ENCODE results near the gene EVA1C. TPM values are rescaled to one million over a fixed set of nuclear protein-coding genes. Genes with fewer than 3 reads are reported as not detected.

Gene EVA1C
- total and polyA plus RNA-seq, 4 donors = 40.9 to 105 (median 60.6) TPM

DNA sequence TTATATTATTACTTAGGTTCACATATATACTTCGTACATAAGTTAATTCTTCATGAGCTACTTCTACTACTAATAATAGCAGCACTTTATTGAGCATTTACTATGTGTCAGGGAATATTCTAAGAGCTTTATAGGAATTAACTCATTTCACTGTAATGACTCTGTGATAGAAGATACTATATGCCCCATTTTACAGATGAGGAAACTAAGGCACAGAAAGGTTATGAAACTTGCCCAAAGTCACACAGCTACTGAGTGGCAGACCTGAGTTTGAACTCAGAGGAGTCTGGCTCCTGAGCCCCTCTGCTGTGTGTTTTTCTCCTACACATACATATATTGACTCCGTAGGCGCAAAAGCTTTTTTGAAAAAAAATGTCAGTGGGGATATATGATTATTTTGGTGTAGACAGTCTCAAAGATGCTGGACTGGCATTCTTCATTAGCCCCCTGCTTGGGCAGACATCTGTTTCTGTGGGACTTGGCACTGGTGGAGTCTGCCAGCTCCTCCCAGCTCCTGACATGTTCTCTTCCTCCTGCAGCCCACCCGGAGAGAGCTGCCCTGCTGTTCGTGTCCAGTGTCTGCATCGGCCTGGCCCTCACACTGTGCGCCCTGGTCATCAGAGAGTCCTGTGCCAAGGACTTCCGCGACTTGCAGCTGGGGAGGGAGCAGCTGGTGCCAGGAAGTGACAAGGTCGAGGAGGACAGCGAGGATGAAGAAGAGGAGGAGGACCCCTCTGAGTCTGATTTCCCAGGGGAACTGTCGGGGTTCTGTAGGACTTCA is 102.0 kb downstream of the EVA1C start:
- Histone ChIP-seq H3K4me1 (ENCODE audit: control insufficient read depth in 1 of 2, insufficient read depth in 2 of 2, low read length in 2 of 2) (no peaks in the 10 kb centered on the region), H3K9me3 (ENCODE audit: control insufficient read depth, low read length) (no peaks in the 10 kb centered on the region), H3K27me3 (ENCODE audit: control insufficient read depth in 1 of 2, insufficient read depth in 2 of 2, low read length in 1 of 2) (no peaks in the 10 kb centered on the region), H3K36me3 (ENCODE audit: control insufficient read depth in 1 of 2, insufficient read depth in 2 of 2, low read length in 1 of 2) (no peaks in the 10 kb centered on the region), H3K4me3 (ENCODE audit: low read length in 2 of 2) (no peak overlapping the region), H3K27ac (ENCODE audit: low read depth in 1 of 2, low read length in 2 of 2) (no peak overlapping the region)
- DNase-seq = peak in 1 of 2 donors; percentile 65
- no peak for ATAC-seq (ENCODE audit: low FRiP score)
- WGBS, 2 donors = 74 to 76% methylated on average over 12 of the region's 12 CpGs
- intact Hi-C loops (cut with DNase I) = no loop called here

DNA sequence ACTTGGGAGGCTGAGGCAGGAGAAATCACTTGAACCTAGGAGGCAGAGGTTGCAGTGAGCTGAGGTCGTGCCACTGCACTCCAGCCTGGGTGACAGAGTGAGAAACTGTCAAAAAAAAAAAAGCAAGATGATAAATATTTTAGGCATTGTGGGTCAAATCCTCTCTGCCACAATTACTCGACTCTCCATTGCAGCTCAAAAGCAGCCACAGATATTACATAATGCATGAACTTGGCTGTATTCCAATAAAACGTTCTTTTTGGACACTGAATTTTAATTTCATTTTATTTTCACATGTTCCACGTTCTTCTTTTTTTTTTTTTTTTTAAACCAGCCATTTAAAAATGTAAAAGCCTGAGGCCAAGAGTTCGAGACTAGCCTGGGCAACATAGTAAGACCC is 103.4 kb downstream of the EVA1C start:
- Histone ChIP-seq H3K36me3 (ENCODE audit: control insufficient read depth in 1 of 2, insufficient read depth in 2 of 2, low read length in 1 of 2) (no peaks in the 10 kb centered on the region), H3K27me3 (ENCODE audit: control insufficient read depth in 1 of 2, insufficient read depth in 2 of 2, low read length in 1 of 2) (no peaks in the 10 kb centered on the region), H3K4me3 (ENCODE audit: low read length in 2 of 2) (no peak overlapping the region), H3K9me3 (ENCODE audit: control insufficient read depth, low read length) (no peaks in the 10 kb centered on the region), H3K4me1 (ENCODE audit: control insufficient read depth in 1 of 2, insufficient read depth in 2 of 2, low read length in 2 of 2) (no peaks in the 10 kb centered on the region), H3K27ac (ENCODE audit: low read depth in 1 of 2, low read length in 2 of 2) (no peak overlapping the region)
- 22 to 28% methylated on average over 5 of the region's 5 CpGs for WGBS, 2 donors
- intact Hi-C loops (cut with DNase I) = no loop called here
- DNase-seq = no peak
- ATAC-seq (ENCODE audit: low FRiP score) = no peak

DNA sequence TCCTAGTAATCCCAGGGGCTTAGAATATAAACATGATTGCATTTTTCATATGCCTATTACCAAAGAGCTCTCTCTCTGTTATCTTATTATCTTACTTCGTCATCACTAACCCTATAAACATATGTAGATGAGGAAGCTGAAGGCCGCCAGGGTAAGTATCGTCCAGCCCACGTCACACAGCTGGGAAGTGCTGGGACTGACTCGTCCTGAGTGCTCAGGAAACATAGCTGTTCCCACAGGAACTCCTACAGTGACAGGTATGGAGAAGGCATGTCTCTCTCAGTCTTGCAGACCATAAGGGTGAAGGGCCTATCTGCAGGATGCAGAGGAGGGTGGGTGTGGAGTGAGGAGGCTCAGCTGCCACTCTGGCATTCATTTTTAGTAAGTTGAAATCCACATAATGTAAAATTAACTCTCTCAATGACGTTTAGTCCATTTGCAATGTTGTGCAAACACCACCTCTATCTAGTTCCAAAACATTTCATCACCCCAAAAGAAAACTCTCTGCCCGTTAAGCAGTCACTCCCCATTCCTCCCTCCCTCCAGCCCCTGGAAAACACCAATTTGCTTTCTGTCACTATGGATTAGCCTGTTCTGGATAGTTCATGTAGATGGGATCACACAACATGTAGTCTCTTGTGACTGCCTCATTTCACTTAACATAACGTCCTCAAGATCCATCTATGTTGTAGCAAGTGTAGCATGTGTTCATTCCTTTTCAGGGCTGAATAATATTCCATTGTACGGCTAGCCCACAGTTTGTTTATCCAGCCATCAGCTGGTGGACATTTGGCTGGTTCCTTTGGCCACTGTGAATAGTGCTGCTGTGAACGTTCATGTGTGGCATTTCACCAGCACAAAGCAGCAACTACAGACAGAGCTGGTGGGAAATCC is 104.5 kb downstream of the EVA1C start:
- no peaks in the 10 kb centered on the region for H3K4me1 ChIP-seq (ENCODE audit: control insufficient read depth in 1 of 2, insufficient read depth in 2 of 2, low read length in 2 of 2)
- H3K4me3 ChIP-seq (ENCODE audit: low read length in 2 of 2) = no peak overlapping the region
- DNase-seq (no peak), ATAC-seq (ENCODE audit: low FRiP score) (no peak)
- no peaks in the 10 kb centered on the region for H3K9me3 ChIP-seq (ENCODE audit: control insufficient read depth, low read length)
- H3K27ac ChIP-seq (ENCODE audit: low read depth in 1 of 2, low read length in 2 of 2) = no peak overlapping the region
- no peaks in the 10 kb centered on the region for H3K27me3 ChIP-seq (ENCODE audit: control insufficient read depth in 1 of 2, insufficient read depth in 2 of 2, low read length in 1 of 2)
- intact Hi-C loops (cut with DNase I) = no loop called here
- H3K36me3 ChIP-seq (ENCODE audit: control insufficient read depth in 1 of 2, insufficient read depth in 2 of 2, low read length in 1 of 2) = no peaks in the 10 kb centered on the region
- 65 to 70% methylated on average over 10 of the region's 10 CpGs for WGBS, 2 donors

DNA sequence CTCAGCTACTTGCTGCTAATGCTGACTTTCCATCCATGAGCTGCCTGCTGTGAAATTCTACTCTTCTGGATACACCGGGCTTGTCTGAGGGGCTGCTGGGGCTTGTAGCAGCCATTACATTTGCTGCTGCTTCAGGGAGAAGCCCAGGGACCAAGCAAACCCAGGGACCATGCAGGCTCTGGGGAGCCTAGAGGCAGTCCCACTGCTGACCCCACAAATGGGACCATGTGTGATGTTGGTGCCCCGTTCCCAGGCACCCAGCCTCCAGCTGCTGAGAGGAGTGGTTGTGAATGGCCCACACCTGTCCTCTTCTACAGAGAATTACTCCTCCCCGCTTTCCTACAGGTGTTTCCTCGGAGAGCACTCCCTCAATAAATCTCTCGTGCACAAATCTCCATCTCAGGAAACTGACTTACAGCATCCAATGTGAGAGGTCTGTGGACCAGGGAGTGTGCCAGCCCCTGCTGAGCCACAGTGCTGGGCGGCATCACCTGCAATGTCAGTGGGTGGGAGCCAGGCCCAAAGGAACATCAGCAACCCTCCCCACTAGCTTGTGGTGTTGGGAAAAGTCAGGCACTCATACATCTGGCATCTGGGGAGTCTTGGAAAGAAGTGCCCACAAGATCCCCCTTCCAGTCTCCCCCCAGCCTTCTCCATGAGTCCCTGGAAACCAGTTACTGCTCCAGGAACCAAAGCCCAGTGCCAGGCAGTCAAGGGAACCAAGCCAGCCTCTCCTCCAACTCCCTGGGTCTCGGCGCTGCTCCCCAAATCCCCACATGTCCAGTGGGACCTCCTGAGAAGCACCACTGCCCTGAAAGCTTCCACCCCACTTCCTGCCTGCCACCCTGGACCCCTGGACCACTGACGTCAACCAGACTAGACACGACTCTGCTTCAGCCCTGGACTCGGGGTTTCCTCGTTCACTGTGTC is 107.7 kb downstream of the EVA1C start:
- intact Hi-C loops (cut with DNase I) = no loop called here
- DNase-seq = no peak
- Histone ChIP-seq H3K36me3 (ENCODE audit: control insufficient read depth in 1 of 2, insufficient read depth in 2 of 2, low read length in 1 of 2) (no peaks in the 10 kb centered on the region), H3K27ac (ENCODE audit: low read depth in 1 of 2, low read length in 2 of 2) (peak overlapping the region in 1 of 2 donors; percentile 13), H3K9me3 (ENCODE audit: control insufficient read depth, low read length) (no peaks in the 10 kb centered on the region), H3K4me3 (ENCODE audit: low read length in 2 of 2) (no peak overlapping the region), H3K4me1 (ENCODE audit: control insufficient read depth in 1 of 2, insufficient read depth in 2 of 2, low read length in 2 of 2) (no peaks in the 10 kb centered on the region), H3K27me3 (ENCODE audit: control insufficient read depth in 1 of 2, insufficient read depth in 2 of 2, low read length in 1 of 2) (no peaks in the 10 kb centered on the region)
- 82% methylated on average over 12 of the region's 12 CpGs for WGBS, 2 donors
- no peak for ATAC-seq (ENCODE audit: low FRiP score)

DNA sequence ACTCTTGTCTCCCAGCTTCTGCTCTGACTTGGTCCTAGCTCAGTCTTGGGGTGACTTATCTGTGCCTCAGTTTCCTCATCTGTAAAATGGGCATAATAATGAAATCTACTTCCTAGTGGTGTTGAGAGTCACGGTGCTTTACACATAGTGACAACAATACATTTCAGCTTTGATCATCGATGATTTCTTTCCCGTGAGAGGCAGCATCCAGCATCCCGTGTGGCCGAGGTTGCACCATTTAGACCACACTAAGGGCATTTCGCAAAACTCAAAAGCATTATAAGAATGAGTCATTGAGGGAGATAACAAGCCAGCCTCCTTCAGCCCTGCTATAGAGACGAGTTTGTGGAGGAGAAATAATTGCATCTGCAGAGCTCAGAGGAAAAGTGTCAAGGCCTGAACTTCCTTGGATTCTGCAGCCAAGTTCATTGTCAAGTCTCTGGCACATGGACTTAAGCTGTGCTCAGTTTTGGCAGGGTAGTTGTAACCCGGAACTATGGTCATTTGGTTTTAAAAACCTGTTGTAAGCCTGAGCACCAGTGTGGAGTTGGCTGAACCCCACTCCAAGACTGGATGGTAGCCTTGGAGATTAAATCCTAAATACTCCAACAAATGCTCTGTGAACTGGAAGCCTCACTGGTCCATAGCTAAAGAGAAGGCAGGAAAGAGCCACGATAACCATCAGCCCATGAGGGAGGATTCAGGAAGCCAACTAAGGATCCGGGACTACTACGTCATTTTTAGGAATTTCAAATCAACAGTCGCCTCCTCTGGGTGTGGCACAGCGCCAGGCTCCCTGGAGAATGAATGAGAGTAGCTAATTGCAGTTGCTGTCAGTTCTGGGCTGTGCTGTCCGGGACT is 108.6 kb downstream of the EVA1C start:
- H3K27me3 ChIP-seq (ENCODE audit: control insufficient read depth in 1 of 2, insufficient read depth in 2 of 2, low read length in 1 of 2) = no peaks in the 10 kb centered on the region
- intact Hi-C loops (cut with DNase I) = no loop called here
- H3K4me1 ChIP-seq (ENCODE audit: control insufficient read depth in 1 of 2, insufficient read depth in 2 of 2, low read length in 2 of 2) = no peaks in the 10 kb centered on the region
- H3K27ac ChIP-seq (ENCODE audit: low read depth in 1 of 2, low read length in 2 of 2) = peak overlapping the region in 1 of 2 donors; percentile 13
- peak; percentile 90 to 94 for DNase-seq
- 21 to 29% methylated on average over 14 of the region's 14 CpGs for WGBS, 2 donors
- peak; percentile 78 for ATAC-seq (ENCODE audit: low FRiP score)
- no peak overlapping the region for H3K4me3 ChIP-seq (ENCODE audit: low read length in 2 of 2)
- H3K9me3 ChIP-seq (ENCODE audit: control insufficient read depth, low read length) = no peaks in the 10 kb centered on the region
- H3K36me3 ChIP-seq (ENCODE audit: control insufficient read depth in 1 of 2, insufficient read depth in 2 of 2, low read length in 1 of 2) = no peaks in the 10 kb centered on the region

DNA sequence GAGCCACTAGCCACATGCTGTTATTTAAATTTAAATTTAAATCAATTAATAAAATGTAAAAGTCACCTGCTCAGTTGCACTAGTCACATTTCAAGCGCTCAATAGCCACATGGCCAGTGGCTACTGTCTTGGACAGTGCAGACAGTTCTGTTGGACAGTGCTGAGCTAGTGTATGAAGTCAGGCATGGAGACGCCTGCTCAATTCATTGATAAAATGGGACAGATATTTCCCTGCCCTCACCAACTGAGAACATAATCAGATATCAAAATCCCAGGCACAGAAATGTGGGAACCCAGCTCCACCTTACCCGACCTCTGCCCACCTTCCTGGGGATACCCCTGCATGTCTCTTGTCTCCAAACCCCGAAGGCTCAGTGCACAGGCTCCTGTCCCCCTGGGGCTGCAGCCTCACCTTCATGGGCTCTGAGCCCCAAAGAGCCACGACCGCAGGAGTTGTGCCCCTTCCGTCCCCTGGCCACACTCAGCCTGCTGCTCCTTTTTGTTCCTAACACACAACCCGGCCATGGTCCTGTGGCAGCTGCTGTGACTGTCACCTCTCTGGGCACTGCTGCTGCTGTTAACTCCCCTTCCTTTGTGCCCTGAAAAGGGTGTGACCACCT is 109.3 kb downstream of the EVA1C start:
- Histone ChIP-seq H3K9me3 (ENCODE audit: control insufficient read depth, low read length) (no peaks in the 10 kb centered on the region), H3K36me3 (ENCODE audit: control insufficient read depth in 1 of 2, insufficient read depth in 2 of 2, low read length in 1 of 2) (no peaks in the 10 kb centered on the region), H3K27ac (ENCODE audit: low read depth in 1 of 2, low read length in 2 of 2) (no peak overlapping the region), H3K4me1 (ENCODE audit: control insufficient read depth in 1 of 2, insufficient read depth in 2 of 2, low read length in 2 of 2) (no peaks in the 10 kb centered on the region), H3K27me3 (ENCODE audit: control insufficient read depth in 1 of 2, insufficient read depth in 2 of 2, low read length in 1 of 2) (no peaks in the 10 kb centered on the region), H3K4me3 (ENCODE audit: low read length in 2 of 2) (no peak overlapping the region)
- WGBS, 2 donors = 73 to 74% methylated on average over 8 of the region's 8 CpGs
- peak; percentile 36 for ATAC-seq (ENCODE audit: low FRiP score)
- intact Hi-C loops (cut with DNase I) = no loop called here
- DNase-seq = no peak

DNA sequence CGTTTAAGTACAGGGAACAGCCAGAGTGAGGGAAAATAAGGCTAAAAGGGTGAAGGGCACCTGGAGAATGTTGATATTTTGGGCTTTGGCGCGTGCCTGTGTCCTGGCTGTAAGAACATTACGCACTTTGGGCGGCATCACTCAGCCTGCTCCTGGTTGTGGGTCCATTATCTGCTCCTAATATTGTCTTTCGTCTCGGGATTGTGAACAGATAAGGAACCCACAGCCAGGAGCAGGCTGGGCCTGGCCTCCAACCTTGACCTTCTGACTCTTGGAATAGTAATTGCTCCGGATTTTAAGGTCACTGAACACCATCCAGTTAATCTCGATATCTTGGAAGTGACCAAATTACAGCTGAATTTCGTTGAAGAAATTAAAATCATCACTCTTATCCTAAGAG is 111.0 kb downstream of the EVA1C start:
- Histone ChIP-seq H3K36me3 (ENCODE audit: control insufficient read depth in 1 of 2, insufficient read depth in 2 of 2, low read length in 1 of 2) (no peaks in the 10 kb centered on the region), H3K9me3 (ENCODE audit: control insufficient read depth, low read length) (no peaks in the 10 kb centered on the region), H3K27me3 (ENCODE audit: control insufficient read depth in 1 of 2, insufficient read depth in 2 of 2, low read length in 1 of 2) (no peaks in the 10 kb centered on the region), H3K4me3 (ENCODE audit: low read length in 2 of 2) (no peak overlapping the region), H3K27ac (ENCODE audit: low read depth in 1 of 2, low read length in 2 of 2) (no peak overlapping the region), H3K4me1 (ENCODE audit: control insufficient read depth in 1 of 2, insufficient read depth in 2 of 2, low read length in 2 of 2) (no peaks in the 10 kb centered on the region)
- 91 to 93% methylated on average over 10 of the region's 10 CpGs for WGBS, 2 donors
- ATAC-seq (ENCODE audit: low FRiP score) = no peak
- intact Hi-C loops (cut with DNase I) = no loop called here
- no peak for DNase-seq

All from aorta (tissue), 5 donors.